ENCODE data around the gene PRR3.

DNA sequence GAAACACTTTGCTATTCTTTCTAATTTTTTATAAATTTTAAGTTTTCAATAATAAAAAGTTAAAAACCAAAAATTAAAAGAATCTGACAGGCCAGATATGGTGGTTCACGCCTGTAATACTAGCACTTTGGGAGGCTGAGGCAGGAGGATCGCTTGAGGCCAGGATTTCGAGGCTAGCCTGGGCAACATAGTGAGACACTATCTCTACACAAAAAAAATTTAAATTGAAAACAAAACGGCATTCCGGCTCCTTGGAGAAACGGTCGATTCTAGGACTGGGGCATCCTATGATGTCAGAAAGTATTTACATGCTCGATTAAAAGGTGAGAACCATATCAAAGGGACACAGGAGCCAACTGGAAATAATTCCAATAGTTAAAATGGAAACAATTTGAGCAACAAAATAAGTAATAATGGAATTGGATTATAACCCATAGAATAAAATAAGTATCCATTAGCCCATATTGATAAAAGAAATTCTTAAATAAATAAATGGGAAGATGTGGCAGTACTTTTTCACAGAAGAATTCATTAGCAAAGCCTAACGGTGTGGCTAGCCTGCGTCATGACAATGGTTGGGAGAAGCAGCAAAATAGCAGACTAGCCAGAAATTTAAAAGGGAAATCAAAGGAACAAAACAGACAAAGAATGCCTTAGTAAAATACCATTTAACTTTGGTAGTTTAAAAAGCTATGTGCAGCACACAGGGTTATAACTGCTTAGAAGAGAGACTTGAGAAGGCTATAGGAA is 46.5 kb upstream of the PRR3 start:
- TF ChIP-seq, protein P1, sequence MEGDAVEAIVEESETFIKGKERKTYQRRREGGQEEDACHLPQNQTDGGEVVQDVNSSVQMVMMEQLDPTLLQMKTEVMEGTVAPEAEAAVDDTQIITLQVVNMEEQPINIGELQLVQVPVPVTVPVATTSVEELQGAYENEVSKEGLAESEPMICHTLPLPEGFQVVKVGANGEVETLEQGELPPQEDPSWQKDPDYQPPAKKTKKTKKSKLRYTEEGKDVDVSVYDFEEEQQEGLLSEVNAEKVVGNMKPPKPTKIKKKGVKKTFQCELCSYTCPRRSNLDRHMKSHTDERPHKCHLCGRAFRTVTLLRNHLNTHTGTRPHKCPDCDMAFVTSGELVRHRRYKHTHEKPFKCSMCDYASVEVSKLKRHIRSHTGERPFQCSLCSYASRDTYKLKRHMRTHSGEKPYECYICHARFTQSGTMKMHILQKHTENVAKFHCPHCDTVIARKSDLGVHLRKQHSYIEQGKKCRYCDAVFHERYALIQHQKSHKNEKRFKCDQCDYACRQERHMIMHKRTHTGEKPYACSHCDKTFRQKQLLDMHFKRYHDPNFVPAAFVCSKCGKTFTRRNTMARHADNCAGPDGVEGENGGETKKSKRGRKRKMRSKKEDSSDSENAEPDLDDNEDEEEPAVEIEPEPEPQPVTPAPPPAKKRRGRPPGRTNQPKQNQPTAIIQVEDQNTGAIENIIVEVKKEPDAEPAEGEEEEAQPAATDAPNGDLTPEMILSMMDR (IDR thresholded peaks at IDR 0.05): no peak
- no peak for TF ChIP-seq POLR2A (IDR thresholded peaks at IDR 0.05)
- TF ChIP-seq POLR2AphosphoS5 (IDR thresholded peaks at IDR 0.05): no peak
- TF ChIP-seq EP300 (IDR thresholded peaks at IDR 0.05): no peak

Measured in stomach (tissue), 4 donors.